GM19240 (cell line): ENCODE measurements around the gene B3GLCT.

Experiments
- DNase-seq: peaks from one replicate; pipeline ENCODE4 v3.0.0; 2011; ENCODE audit warnings: low spot score; ENCODE audit not compliant: insufficient read length

The B3GLCT gene

DNA sequence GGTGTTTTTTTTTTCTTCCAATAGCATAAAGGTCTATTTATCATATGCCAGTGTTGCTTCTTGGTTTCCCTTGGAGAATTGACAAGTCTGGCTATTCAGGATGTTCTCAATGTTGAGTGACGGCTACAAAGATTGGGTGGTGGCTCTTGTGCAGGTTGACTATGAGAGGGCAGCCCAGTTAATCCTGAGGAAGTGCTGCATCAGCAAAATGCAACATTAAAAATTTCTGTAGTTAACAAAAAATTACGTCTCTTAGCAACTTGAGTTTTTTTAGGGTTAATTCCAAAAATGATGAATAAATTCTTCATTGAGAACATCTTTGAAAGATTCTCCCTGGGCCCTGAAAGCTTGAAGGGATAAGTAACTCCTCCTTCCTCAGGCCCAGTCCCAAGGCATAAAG is 147.1 kb downstream of the B3GLCT start:
- DNase-seq: no peak

DNA sequence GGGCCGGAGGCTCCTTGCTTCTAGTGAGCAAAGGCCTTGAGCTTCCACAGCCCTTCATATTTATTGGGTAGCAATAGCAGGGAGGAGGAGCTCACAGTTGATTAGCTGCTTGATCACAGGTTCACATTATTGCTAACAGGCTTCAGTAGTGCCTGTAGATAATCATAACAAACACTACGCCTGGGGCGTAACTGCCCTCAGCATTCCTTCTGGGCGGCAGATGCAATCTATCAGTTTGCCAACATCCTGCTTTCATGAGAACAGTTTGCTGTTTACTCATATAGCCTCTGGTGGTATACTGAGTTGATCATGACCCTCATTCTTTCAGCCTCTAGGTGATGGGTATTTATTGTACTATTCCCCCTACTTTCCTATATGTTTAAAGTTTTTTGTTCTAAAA is 149.4 kb downstream of the B3GLCT start:
- DNase-seq: no peak

DNA sequence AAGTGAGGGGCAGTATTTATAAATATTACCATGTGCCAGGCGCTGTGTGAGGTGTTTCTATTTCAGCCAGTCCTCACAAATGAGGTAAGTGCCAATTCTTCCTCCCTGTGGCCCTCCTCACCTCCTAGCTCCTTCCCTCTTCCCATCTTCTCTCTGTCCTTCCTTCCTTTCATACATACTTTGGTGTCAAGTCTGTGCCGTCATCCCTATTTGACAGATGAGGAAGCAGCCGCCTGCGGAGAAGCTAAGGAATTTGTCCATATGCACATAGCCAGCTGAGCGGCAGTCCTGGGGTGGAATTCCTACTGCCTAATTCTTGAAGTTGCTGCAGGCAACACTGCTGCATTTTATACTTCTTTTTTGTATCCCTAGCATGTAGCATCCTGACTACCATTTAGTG is 150.8 kb downstream of the B3GLCT start:
- no peak for DNase-seq

DNA sequence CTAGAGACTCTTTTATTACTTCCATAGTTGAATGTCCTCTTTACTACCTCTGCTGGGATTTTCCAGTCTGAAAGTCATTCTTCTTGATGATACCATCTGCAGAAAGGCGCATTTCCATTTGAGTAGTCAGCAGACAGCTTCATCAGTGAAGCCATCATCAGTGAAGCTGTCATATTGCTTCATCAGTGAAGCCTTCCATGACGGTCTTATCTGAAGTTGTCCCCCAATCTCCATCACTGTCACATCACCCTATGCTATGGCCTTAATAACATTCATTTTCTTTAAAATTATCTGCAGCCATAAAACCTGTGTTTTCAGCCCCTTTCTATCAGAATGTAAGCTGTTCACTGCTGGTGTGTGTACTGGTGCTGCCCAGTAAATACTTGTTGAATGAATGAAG is 151.6 kb downstream of the B3GLCT start:
- DNase-seq: no peak

DNA sequence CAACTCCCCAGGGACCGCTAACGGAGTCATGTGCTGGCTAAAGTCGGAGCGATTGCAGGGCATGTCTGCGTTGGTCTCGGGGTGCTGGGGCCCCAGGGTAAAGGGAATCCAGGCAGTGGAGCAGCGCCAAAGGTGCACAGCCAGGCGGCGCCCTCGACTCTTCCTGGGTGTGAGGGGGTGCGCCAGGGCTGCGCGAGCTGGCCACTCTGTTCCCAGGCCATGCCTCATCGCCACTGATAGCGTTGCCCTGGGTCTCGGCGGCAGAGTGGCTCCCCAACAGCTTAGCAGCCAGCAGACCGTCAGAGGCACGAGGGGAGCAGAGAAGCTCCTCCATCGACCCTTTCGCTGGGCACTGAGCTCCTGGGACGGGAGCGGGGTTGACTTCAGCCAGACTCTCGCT is 152.7 kb downstream of the B3GLCT start:
- DNase-seq: no peak

DNA sequence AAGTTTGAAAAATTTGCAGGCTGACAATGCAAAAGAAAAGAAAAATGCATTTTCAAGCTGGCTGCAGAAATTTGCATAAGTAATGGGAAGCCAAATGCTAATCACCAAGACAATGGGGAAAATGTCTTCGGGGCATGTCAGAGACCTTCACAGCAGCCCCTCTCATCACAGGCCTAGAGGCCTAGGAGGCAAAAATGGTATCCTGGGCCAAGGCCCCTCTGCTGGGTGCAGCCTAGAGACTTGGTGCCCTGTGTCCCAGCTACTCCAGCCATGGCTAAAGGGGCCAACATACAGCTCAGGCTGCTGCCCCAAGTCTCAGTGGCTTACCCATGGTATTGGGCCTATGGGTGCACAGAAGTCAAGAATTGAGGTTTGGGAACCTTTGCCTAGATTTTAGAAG is 155.2 kb downstream of the B3GLCT start:
- DNase-seq: no peak

DNA sequence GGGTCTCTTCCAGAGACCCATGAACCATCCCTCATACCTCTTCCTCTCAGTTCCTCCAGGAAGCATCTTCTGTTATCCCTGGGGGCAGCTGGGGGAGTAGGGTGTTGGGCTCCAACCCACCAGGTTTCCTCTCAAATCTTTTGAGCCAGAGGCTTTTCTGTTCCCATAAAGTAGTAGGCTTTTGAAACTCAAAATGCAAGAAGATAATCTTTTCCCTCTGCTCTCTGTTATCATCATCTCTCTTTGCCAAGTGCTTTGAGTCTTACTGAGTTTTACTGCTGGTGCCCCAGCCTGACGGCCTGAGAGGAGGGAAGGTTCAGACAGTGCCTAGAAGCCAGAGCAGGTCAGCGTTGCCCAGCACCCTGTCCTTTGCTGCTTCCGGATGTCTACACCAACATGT is 157.2 kb downstream of the B3GLCT start:
- DNase-seq: no peak

DNA sequence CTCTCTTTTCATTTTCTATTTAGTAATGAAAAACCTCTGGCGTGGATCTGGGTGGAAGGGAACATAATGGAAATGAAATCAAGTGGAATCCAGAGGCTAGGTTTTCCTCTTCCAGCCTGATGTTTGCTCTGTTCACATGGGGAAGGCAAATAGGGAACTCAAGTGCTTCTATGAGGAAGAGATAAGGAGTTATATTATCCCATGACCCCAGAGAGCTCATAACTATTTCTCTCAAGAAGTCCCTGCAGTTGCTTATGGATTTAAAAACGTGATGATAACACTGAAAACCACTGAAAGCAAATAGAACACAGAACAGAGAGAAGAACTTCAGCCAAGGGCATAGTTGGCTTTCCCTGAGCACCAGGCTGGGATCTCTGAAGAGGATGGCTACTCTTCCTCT is 157.8 kb downstream of the B3GLCT start:
- no peak for DNase-seq

DNA sequence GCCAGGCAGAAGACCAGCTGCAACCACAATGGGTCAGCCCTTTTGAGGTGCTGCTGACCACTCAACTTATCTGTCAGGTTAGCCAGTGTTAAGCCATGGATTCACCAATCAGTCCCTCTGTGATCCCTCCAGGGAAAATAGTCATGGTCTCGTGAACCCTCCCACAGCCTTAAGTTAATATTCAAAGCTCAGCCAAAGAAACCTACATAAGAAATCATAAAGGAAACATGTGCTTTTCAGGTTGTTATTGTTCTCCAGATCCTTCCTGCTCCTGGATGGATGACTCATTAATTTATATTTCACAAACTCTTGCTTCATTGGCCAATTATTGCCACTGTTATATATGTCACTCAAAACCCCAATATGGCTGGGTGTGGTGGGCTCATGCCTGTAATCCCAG is 161.9 kb downstream of the B3GLCT start:
- no peak for DNase-seq

DNA sequence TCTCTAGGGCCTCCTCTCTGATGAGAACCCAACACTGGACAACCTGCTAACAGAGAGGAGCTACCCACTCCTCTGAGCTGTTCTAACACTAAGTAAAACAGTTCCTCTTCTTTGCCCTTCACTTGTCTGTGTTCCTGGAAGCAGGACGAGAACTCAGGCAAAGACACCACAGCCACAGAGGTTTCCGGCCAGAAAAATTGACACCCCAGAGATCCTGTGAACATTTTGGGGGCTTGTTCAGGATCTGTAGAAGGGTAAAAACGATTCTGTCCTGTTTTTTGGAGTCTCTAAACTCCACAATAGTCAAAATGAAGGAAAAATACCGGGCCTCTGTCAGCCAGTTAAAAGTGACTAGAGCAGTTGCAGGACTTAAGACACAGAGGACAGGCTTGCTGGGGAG is 165.9 kb downstream of the B3GLCT start:
- DNase-seq: no peak

DNA sequence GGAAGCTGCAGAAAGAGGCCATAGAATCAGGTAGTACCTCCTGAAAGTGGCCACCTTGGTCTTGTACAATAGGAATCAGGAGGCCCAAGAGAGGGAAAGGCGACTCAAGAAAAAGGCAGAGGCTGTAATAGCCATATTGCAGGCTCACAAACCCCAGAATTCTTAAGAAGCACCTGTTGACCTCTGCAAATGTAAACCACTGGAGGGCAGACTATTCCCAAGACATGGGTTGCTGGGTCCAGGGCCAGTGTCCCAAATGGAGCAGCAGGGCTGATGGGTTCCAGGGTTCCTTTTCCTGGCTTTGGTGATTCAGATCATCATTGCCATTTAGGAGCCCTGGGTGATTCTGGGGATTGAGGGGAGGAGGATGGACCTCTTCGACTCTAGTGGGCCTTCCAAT is 167.6 kb downstream of the B3GLCT start:
- no peak for DNase-seq

DNA sequence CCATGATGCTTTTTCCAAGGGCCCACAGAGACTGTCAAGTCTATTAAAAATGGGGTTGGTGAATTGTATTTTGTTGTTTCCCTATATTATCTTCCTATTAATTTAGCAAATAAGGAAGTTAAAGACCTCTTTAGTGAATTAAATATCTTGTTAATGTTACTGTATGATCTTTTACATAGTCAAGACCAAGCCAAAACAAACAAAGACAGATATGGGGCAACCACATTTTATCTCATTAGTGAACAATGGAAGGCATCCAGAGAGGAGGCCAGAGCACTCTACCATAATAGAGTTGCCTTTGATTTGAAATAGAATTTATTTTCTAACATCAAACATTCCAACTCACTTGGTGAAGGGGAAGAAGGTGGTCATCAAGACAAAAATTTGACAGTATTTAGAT is 169.4 kb downstream of the B3GLCT start:
- DNase-seq: no peak

DNA sequence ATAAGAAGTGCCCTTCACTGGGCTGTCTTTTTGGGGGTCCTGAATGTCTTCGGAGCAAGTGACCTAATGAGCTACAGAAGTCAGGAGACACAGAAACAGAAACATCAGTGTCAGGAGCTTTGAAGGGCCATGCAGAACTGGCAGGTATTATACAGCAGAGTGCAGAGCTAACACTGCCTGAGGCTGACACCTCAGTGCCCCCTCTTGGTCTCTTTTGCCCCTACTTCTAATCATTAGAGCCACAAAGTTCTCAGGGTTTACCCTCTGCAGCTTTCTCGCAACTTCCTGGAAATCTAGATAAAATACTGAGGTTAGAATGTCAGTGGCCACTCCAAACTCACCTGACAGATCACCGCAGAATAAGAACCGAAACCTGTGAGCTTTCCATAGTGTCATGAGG is 172.7 kb downstream of the B3GLCT start:
- DNase-seq: no peak

DNA sequence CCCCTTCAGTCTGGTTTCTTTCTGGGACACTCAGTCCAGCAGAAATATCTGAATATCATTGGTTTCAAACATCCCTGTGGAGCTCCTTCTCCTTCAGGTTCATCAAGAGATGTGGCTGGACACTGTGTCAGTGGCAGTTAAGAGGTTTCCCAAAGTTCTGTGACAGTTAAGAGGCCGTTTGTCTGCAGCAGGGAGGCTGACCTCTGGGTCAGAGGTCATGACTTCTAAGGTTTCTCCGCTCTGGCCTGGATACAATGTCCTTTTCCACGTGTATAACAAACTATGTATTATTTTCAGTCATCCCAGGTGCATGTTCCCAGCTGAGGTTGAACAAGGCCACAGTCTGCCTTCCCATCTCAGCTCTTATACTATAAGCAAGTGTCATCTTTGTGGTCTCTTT is 174.9 kb downstream of the B3GLCT start:
- no peak for DNase-seq

DNA sequence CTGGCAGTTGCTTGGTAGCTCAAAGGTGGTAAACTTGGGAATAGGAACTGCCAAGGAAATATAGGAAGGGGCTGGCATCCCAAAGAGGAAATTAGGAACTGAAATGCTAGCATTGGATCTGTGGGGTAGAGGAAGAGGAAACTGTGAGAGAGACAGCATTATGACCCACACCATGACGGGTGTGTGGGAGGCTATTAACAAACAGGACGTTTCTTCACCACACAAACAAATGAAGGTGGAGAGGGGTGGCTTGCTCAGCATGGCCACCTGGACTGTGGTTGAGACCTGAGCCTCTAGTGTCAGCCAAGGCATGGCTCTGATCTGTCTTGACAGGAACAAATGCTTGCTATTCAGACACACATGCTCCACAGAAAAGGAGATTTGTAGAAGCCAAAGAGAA is 178.2 kb downstream of the B3GLCT start:
- no peak for DNase-seq

DNA sequence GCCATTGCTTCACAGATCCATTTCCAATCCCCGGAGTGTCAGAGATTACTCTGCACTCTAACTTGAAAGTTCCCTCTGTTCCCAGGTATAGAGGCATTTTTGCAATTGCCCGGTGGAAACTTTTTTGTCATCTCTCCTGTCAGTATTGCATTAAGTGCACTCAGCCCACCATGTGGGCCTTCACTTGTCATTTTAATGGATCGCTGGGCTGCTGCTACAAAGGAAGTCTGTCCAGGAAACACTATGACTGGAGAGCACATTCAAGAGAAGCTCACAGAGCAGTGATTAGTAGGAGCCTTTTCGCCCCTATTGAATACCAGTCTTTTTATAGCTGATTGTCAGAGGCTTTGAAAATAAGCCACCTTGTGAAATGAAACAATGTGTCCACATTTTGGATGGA is 180.9 kb downstream of the B3GLCT start:
- no peak for DNase-seq
